Measurements from ENCODE around the gene PDLIM7. TPM values are rescaled to one million over a fixed set of nuclear protein-coding genes. Genes with fewer than 3 reads are reported as not detected.

Gene PDLIM7
- total RNA-seq, 2 donors from 2014 or later, result 34.9 to 38.8 TPM

GRCh38 chr5:177507165-177507564 lies 9.8 kb upstream of the PDLIM7 start:
- H3K4me1 Mint-ChIP-seq, result no peaks in the 10 kb centered on the region
- H3K27me3 Mint-ChIP-seq, result no peaks in the 10 kb centered on the region
- peaks cover 15% of the 10 kb centered on the region for H3K36me3 Mint-ChIP-seq (ENCODE audit: low read depth)
- no peak for ATAC-seq (replicated peaks)
- no peaks in the 10 kb centered on the region for H3K9me3 Mint-ChIP-seq
- peak overlapping the region; percentile 25 for H3K27ac Mint-ChIP-seq
- no peak overlapping the region for H3K4me3 Mint-ChIP-seq

GRCh38 chr5:177505075-177505474 lies 7.7 kb upstream of the PDLIM7 start:
- no peak for ATAC-seq (replicated peaks)
- Mint-ChIP-seq H3K27me3 (no peaks in the 10 kb centered on the region), H3K4me3 (no peak overlapping the region), H3K4me1 (no peaks in the 10 kb centered on the region), H3K9me3 (no peaks in the 10 kb centered on the region), H3K36me3 (ENCODE audit: low read depth) (no peaks in the 10 kb centered on the region), H3K27ac (no peak overlapping the region)

- Mint-ChIP-seq H3K36me3 (ENCODE audit: low read depth) (no peaks in the 10 kb centered on the region), H3K4me3 (no peak overlapping the region), H3K9me3 (no peaks in the 10 kb centered on the region)
Measured at GRCh38 chr5:177504086-177505056, 7.0 kb upstream of the PDLIM7 start.

GRCh38 chr5:177503351-177504085 lies 6.1 kb upstream of the PDLIM7 start:
- Mint-ChIP-seq H3K9me3 (no peaks in the 10 kb centered on the region), H3K27me3 (no peaks in the 10 kb centered on the region), H3K4me1 (peaks cover 5% of the 10 kb centered on the region), H3K4me3 (no peak overlapping the region), H3K27ac (no peak overlapping the region), H3K36me3 (ENCODE audit: low read depth) (no peaks in the 10 kb centered on the region)
- ATAC-seq (replicated peaks), result no peak

More at GRCh38 chr5:177504086-177505056, 7.0 kb upstream of the PDLIM7 start:
- H3K4me1 Mint-ChIP-seq, result no peaks in the 10 kb centered on the region
- no peak overlapping the region for H3K27ac Mint-ChIP-seq
- no peaks in the 10 kb centered on the region for H3K27me3 Mint-ChIP-seq
- ATAC-seq (replicated peaks), result no peak

GRCh38 chr5:177502886-177503285 lies 5.5 kb upstream of the PDLIM7 start:
- H3K36me3 Mint-ChIP-seq (ENCODE audit: low read depth), result no peaks in the 10 kb centered on the region
- H3K4me3 Mint-ChIP-seq, result no peak overlapping the region
- no peak for ATAC-seq (replicated peaks)

GRCh38 chr5:177501874-177502678 lies 4.7 kb upstream of the PDLIM7 start:
- Mint-ChIP-seq H3K27ac (no peak overlapping the region), H3K4me3 (no peak overlapping the region), H3K27me3 (no peaks in the 10 kb centered on the region), H3K4me1 (peaks cover 8% of the 10 kb centered on the region), H3K9me3 (no peaks in the 10 kb centered on the region), H3K36me3 (ENCODE audit: low read depth) (no peaks in the 10 kb centered on the region)
- ATAC-seq (replicated peaks), result no peak

More at GRCh38 chr5:177502886-177503285, 5.5 kb upstream of the PDLIM7 start:
- no peaks in the 10 kb centered on the region for H3K9me3 Mint-ChIP-seq
- peaks cover 8% of the 10 kb centered on the region for H3K4me1 Mint-ChIP-seq
- H3K27me3 Mint-ChIP-seq, result no peaks in the 10 kb centered on the region
- no peak overlapping the region for H3K27ac Mint-ChIP-seq

GRCh38 chr5:177500685-177501522 lies 3.5 kb upstream of the PDLIM7 start:
- Mint-ChIP-seq H3K4me3 (no peak overlapping the region), H3K9me3 (no peaks in the 10 kb centered on the region), H3K36me3 (ENCODE audit: low read depth) (no peaks in the 10 kb centered on the region), H3K27ac (peak overlapping the region; percentile 2), H3K4me1 (peaks cover 8% of the 10 kb centered on the region), H3K27me3 (no peaks in the 10 kb centered on the region)
- ATAC-seq (replicated peaks), result peak; percentile 33

GRCh38 chr5:177499842-177500241 lies 2.4 kb upstream of the PDLIM7 start:
- Mint-ChIP-seq H3K27me3 (no peaks in the 10 kb centered on the region), H3K27ac (no peak overlapping the region), H3K4me3 (no peak overlapping the region), H3K9me3 (no peaks in the 10 kb centered on the region), H3K36me3 (ENCODE audit: low read depth) (no peaks in the 10 kb centered on the region), H3K4me1 (peaks cover 8% of the 10 kb centered on the region)
- no peak for ATAC-seq (replicated peaks)

GRCh38 chr5:177498013-177498787 lies 796 bp upstream of the PDLIM7 start:
- H3K36me3 Mint-ChIP-seq (ENCODE audit: low read depth), result no peaks in the 10 kb centered on the region
- H3K4me3 Mint-ChIP-seq, result peak overlapping the region; percentile 86
- no peaks in the 10 kb centered on the region for H3K27me3 Mint-ChIP-seq
- peak overlapping the region; percentile 39 for H3K27ac Mint-ChIP-seq
- no peaks in the 10 kb centered on the region for H3K9me3 Mint-ChIP-seq
- ATAC-seq (replicated peaks), result peak; percentile 31
- H3K4me1 Mint-ChIP-seq, result peaks cover 12% of the 10 kb centered on the region

GRCh38 chr5:177496727-177497291 lies 595 bp downstream of the PDLIM7 start:
- Mint-ChIP-seq H3K9me3 (no peaks in the 10 kb centered on the region), H3K27me3 (no peaks in the 10 kb centered on the region), H3K36me3 (ENCODE audit: low read depth) (no peaks in the 10 kb centered on the region), H3K27ac (no peak overlapping the region), H3K4me1 (peaks cover 16% of the 10 kb centered on the region), H3K4me3 (peak overlapping the region; percentile 86)
- peak; percentile 15 for ATAC-seq (replicated peaks)

- no peaks in the 10 kb centered on the region for H3K9me3 Mint-ChIP-seq
- no peaks in the 10 kb centered on the region for H3K27me3 Mint-ChIP-seq
- peaks cover 2% of the 10 kb centered on the region for H3K36me3 Mint-ChIP-seq (ENCODE audit: low read depth)
- peak overlapping the region; percentile 86 for H3K4me3 Mint-ChIP-seq
- no peak for ATAC-seq (replicated peaks)
- no peak overlapping the region for H3K27ac Mint-ChIP-seq
- H3K4me1 Mint-ChIP-seq, result peaks cover 16% of the 10 kb centered on the region
Measured at GRCh38 chr5:177496070-177496726, 1.2 kb downstream of the PDLIM7 start.

GRCh38 chr5:177495243-177496060 lies 2.0 kb downstream of the PDLIM7 start:
- Mint-ChIP-seq H3K4me1 (peaks cover 16% of the 10 kb centered on the region), H3K27me3 (no peaks in the 10 kb centered on the region), H3K27ac (no peak overlapping the region), H3K4me3 (peak overlapping the region; percentile 86), H3K9me3 (no peaks in the 10 kb centered on the region), H3K36me3 (ENCODE audit: low read depth) (peaks cover 9% of the 10 kb centered on the region)
- ATAC-seq (replicated peaks), result no peak
